ENCODE results near the gene TMEM250.
"Not testable (repeated sequence)": the region's sequence is repeated elsewhere in the genome, so short reads cannot be mapped to it uniquely, and the experiment has no call there.

TMEM250 gene

GRCh38 chr9:136111190-136111589, 7.5 kb downstream of the TMEM250 start:
- no peak for DNase-seq (ENCODE audit: low read depth)

- no peak for DNase-seq (ENCODE audit: low read depth)
Observed at GRCh38 chr9:136110082-136111061, 8.3 kb downstream of the TMEM250 start.

- DNase-seq (ENCODE audit: low read depth): peak; percentile 85
Observed at GRCh38 chr9:136109351-136110081, 9.2 kb downstream of the TMEM250 start.

- DNase-seq (ENCODE audit: low read depth): no peak
Observed at GRCh38 chr9:136108648-136109266, 9.9 kb downstream of the TMEM250 start.

GRCh38 chr9:136107953-136108647, 10.6 kb downstream of the TMEM250 start:
- DNase-seq (ENCODE audit: low read depth): no peak

- no peak for DNase-seq (ENCODE audit: low read depth)
Observed at GRCh38 chr9:136107155-136107952, 11.3 kb downstream of the TMEM250 start.

- DNase-seq (ENCODE audit: low read depth): no peak
Observed at GRCh38 chr9:136105398-136106135, 13.1 kb downstream of the TMEM250 start.

- DNase-seq (ENCODE audit: low read depth): no peak
Observed at GRCh38 chr9:136104916-136105315, 13.8 kb downstream of the TMEM250 start.

- DNase-seq (ENCODE audit: low read depth): no peak
Observed at GRCh38 chr9:136104488-136104800, 14.2 kb downstream of the TMEM250 start.

- DNase-seq (ENCODE audit: low read depth): no peak
Observed at GRCh38 chr9:136103651-136104487, 14.8 kb downstream of the TMEM250 start.

GRCh38 chr9:136101615-136102074, 17.0 kb downstream of the TMEM250 start:
- not testable (repeated sequence) for DNase-seq (ENCODE audit: low read depth)

- DNase-seq (ENCODE audit: low read depth): no peak
Observed at GRCh38 chr9:136100700-136101614, 17.7 kb downstream of the TMEM250 start.

- no peak for DNase-seq (ENCODE audit: low read depth)
Observed at GRCh38 chr9:136099542-136099941, 19.1 kb downstream of the TMEM250 start.

GRCh38 chr9:136098844-136099243, 19.8 kb downstream of the TMEM250 start:
- no peak for DNase-seq (ENCODE audit: low read depth)

- no peak for DNase-seq (ENCODE audit: low read depth)
Observed at GRCh38 chr9:136098210-136098609, 20.5 kb downstream of the TMEM250 start.

GRCh38 chr9:136096505-136097001, 22.1 kb downstream of the TMEM250 start:
- DNase-seq (ENCODE audit: low read depth): no peak

- DNase-seq (ENCODE audit: low read depth): no peak
Observed at GRCh38 chr9:136095070-136096058, 23.3 kb downstream of the TMEM250 start, which contains the start of gene NACC2. Gene NACC2, minus strand, starts transcription at chr9:136095289. Its CDS starts 44,768 bp downstream, at chr9:136050521.

Data from activated gamma-delta T cell treated with anti-CD3 and anti-CD28 coated beads, Interleukin-2, amount 50 U/mL, for 16 hours (primary cell).